ENCODE measurements around the gene ZNF691. TPM values are rescaled to one million over a fixed set of nuclear protein-coding genes. Genes with fewer than 3 reads are reported as not detected.

ZNF691 gene
- 10.5 and 12.7 TPM in 2 replicates for total RNA-seq

GRCh38 chr1:42846257-42847110, at the start of gene ZNF691:
Gene ZNF691 (plus strand): TSS chr1:42846613. CDS start chr1:42849659, 3,046 bp downstream.

GRCh38 chr1:42816585-42817439, 29.6 kb upstream of the ZNF691 start, which contains the start of the genes ERMAP and SVBP:
Gene ERMAP (plus strand): TSS chr1:42817122. CDS start chr1:42830449, 13,327 bp downstream.
Gene SVBP (minus strand): TSS chr1:42817397. CDS start chr1:42816544, 853 bp downstream.

Other genes starting within 250 kb of the ZNF691 start
- gene PPIH, start 188.2 kb upstream of the ZNF691 start, total RNA-seq: 9.6 and 44.7 TPM in 2 replicates
- 829 and 874 TPM in 2 replicates for gene YBX1, start 164.2 kb upstream of the ZNF691 start, total RNA-seq
- gene CLDN19, start 106.4 kb upstream of the ZNF691 start, total RNA-seq: under 0.01 TPM in 1 of 2 replicates, not detected in the other
- gene P3H1, start 79.6 kb upstream of the ZNF691 start, total RNA-seq: 104 and 141 TPM in 2 replicates
- 4.4 and 4.5 TPM in 2 replicates for gene C1orf50, start 79.4 kb upstream of the ZNF691 start, total RNA-seq
- 0.15 and 0.17 TPM in 2 replicates for gene TMEM269, start 61.6 kb upstream of the ZNF691 start, total RNA-seq
- 19.6 and 22.7 TPM in 2 replicates for gene ERMAP, start 29.5 kb upstream of the ZNF691 start, total RNA-seq
- 14.6 and 24.6 TPM in 2 replicates for gene SVBP, start 29.2 kb upstream of the ZNF691 start, total RNA-seq
- gene SLC2A1, start 112.3 kb downstream of the ZNF691 start, total RNA-seq: 50.8 and 114 TPM in 2 replicates